ENCODE data around the gene RNF212B. TPM values are rescaled to one million over a fixed set of nuclear protein-coding genes. Genes with fewer than 3 reads are reported as not detected.
A peak's percentile ranks its signal among the peaks of the same experiment; 100 is the strongest.

Gene RNF212B
- total and polyA plus RNA-seq, 2 of the 13 experiments (the other 11 are each of a cell fraction or from before 2014, with no cell fraction given) = 0.05 TPM; not detected in 1

GRCh38 chr14:23302290-23303225, 64.8 kb downstream of the RNF212B start, which contains the start of gene PPP1R3E (continued):
- peak; percentile 81 for TF ChIP-seq DRAP1 (CRISPR knock-in tag; IDR thresholded peaks at IDR 0.05)
- peak; percentile 87; the same call in 1 of the 2 replicates for TF ChIP-seq NRL (CRISPR knock-in tag; IDR thresholded peaks at IDR 0.05; ENCODE audit: borderline replicate concordance)
- no peak for TF ChIP-seq HNF4G (IDR thresholded peaks at IDR 0.05; ENCODE audit: borderline replicate concordance, low read depth, low read length)
- peak; percentile 24; the same call in 1 of the 2 replicates for TF ChIP-seq HNF4G (CRISPR knock-in tag; IDR thresholded peaks at IDR 0.05; ENCODE audit: borderline replicate concordance, low read depth)
- peak; percentile 81 for TF ChIP-seq ZNF275 (CRISPR knock-in tag; IDR thresholded peaks at IDR 0.05; ENCODE audit: borderline replicate concordance)
- peak; percentile 31 for TF ChIP-seq NR0B2 (CRISPR knock-in tag; IDR thresholded peaks at IDR 0.05)
- TF ChIP-seq PATZ1 (CRISPR knock-in tag; IDR thresholded peaks at IDR 0.05) = peak; percentile 84
- TF ChIP-seq KAT2B (IDR thresholded peaks at IDR 0.05; ENCODE audit: borderline replicate concordance, low read depth, low read length) = peak; percentile 11; the same call in 1 of the 2 replicates
- TF ChIP-seq REPIN1 (CRISPR knock-in tag; IDR thresholded peaks at IDR 0.05; ENCODE audit: borderline replicate concordance, low read depth) = peak; percentile 38; the same call in 1 of the 2 replicates
- TF ChIP-seq ZNF776 (CRISPR knock-in tag; IDR thresholded peaks at IDR 0.05) = peak; percentile 16; the same call in 1 of the 2 replicates
- TF ChIP-seq EZH2 (conservative IDR thresholded peaks at IDR 0.05; ENCODE audit: low read depth, low read length) = no peak
- TF ChIP-seq PPARG (CRISPR knock-in tag; conservative IDR thresholded peaks at IDR 0.05) = peak; percentile 65
- peak; percentile 64 for TF ChIP-seq ZFY (CRISPR knock-in tag; IDR thresholded peaks at IDR 0.05)
- no peak for TF ChIP-seq GLMP (CRISPR knock-in tag; IDR thresholded peaks at IDR 0.05; ENCODE audit: borderline replicate concordance)
- TF ChIP-seq YEATS4 (CRISPR knock-in tag; IDR thresholded peaks at IDR 0.05; ENCODE audit: borderline replicate concordance) = peak; percentile 94
- TF ChIP-seq CHD2 (IDR thresholded peaks at IDR 0.05; ENCODE audit: low read depth, low read length) = no peak
- TF ChIP-seq ZNF639 (CRISPR knock-in tag; conservative IDR thresholded peaks at IDR 0.05) = peak; percentile 71
- peak; percentile 93 for TF ChIP-seq SP5 (CRISPR knock-in tag; IDR thresholded peaks at IDR 0.05; ENCODE audit: borderline replicate concordance, low read depth)
- TF ChIP-seq ZNF704 (CRISPR knock-in tag; IDR thresholded peaks at IDR 0.05; ENCODE audit: borderline replicate concordance) = peak; percentile 16
- no peak; the same call in 1 of the 2 replicates for TF ChIP-seq ZSCAN31 (CRISPR knock-in tag; IDR thresholded peaks at IDR 0.05; ENCODE audit: low read depth)

Data from HepG2 (cell line).